Caco-2 (cell line): ENCODE results near the gene FGFRL1. TPM values are rescaled to one million over a fixed set of nuclear protein-coding genes. Genes with fewer than 3 reads are reported as not detected.

ENCODE experiments used
- BruUV-seq: library from RNA; stranded (reverse); fragments of 400-500 nt; replicated peaks from 2 replicates; lab custom pipeline; 2021; lab: Mats Ljungman, UMichigan
- CTCF ChIA-PET: fragments of 300-600 bp; sonication (Branson Sonifier 250); formaldehyde crosslinking; loops from one replicate; lab custom pipeline; 2022; ENCODE audit warnings: antibody characterized with exemption; lab: Charles Lee
- POLR2A ChIA-PET: fragments of 300-600 bp; sonication (Branson Sonifier 250); formaldehyde crosslinking; loops from one replicate; lab custom pipeline; 2022; ENCODE audit warnings: antibody characterized with exemption; lab: Charles Lee
- DNase-seq, 2 experiments: peaks; one replicate each; pipeline versions ENCODE4 v3.0.0 to v3.0.0-alpha.2; 2020 to 2022
- H3K27me3 ChIP-seq: replicated peaks from 2 replicates; pipeline ENCODE4 v1.6.0; 2011; ENCODE audit warnings: low read length; ENCODE audit not compliant: control insufficient read depth, insufficient read depth
- H3K36me3 ChIP-seq: 2 replicates; pipeline ENCODE4 v1.5.1; 2011; ENCODE audit warnings: low read length; ENCODE audit not compliant: control insufficient read depth, insufficient read depth
- H3K4me1 ChIP-seq: fragments of 250-450 bp; sonication (Bioruptor Pico); 2 replicates; pipeline ENCODE4 v1.5.1; 2020; ENCODE audit warnings: mild to moderate bottlenecking
- H3K4me3 ChIP-seq: 2 replicates; pipeline ENCODE4 v1.5.1; 2011; ENCODE audit warnings: low read depth, mild to moderate bottlenecking, control low read depth, low read length
- H3K9me3 ChIP-seq: fragments of 250-450 bp; sonication (Bioruptor Pico); 2 replicates; pipeline ENCODE4 v1.5.1; 2020; ENCODE audit warnings: mild to moderate bottlenecking, moderate library complexity
- H3K27ac Mint-ChIP-seq: one replicate; pipeline ENCODE4 v1.8.0; 2022; ENCODE audit warnings: mixed read lengths; ENCODE audit not compliant: unreplicated experiment
- H3K27me3 Mint-ChIP-seq: one replicate; pipeline ENCODE4 v1.8.0; 2022; ENCODE audit warnings: mixed read lengths; ENCODE audit not compliant: insufficient read depth, unreplicated experiment
- H3K36me3 Mint-ChIP-seq: one replicate; pipeline ENCODE4 v1.8.0; 2022; ENCODE audit warnings: mild to moderate bottlenecking, mixed read lengths; ENCODE audit not compliant: insufficient read depth, unreplicated experiment
- H3K4me1 Mint-ChIP-seq: one replicate; pipeline ENCODE4 v1.8.0; 2022; ENCODE audit warnings: low read depth, mixed read lengths; ENCODE audit not compliant: unreplicated experiment
- H3K4me3 Mint-ChIP-seq: one replicate; pipeline ENCODE4 v1.8.0; 2022; ENCODE audit warnings: mild to moderate bottlenecking, moderate library complexity, mixed read lengths; ENCODE audit not compliant: unreplicated experiment
- H3K9me3 Mint-ChIP-seq: one replicate; pipeline ENCODE4 v1.8.0; 2022; ENCODE audit warnings: mixed read lengths; ENCODE audit not compliant: unreplicated experiment
- CTCF ChIP-seq, 2 experiments: fragments of 200-600 bp in 1 of 2; IDR thresholded peaks; 1 replicate in 1 of 2; 2 replicates in 1 of 2; pipeline versions ENCODE4 v1.5.1 to v1.8.0; 2011 to 2022; ENCODE audit warnings: antibody characterized with exemption in 1 of 2, control low read depth in 1 of 2, inconsistent platforms in 1 of 2, low read depth in 1 of 2, low read length in 1 of 2, mild to moderate bottlenecking in 1 of 2, moderate library complexity in 1 of 2; ENCODE audit not compliant: insufficient read depth in 1 of 2, severe bottlenecking in 1 of 2, unreplicated experiment in 1 of 2
- intact Hi-C: fragments of 100-400 bp; cut with micrococcal nuclease; formaldehyde crosslinking; loops from one replicate; pipeline ENCODE4 v1.10.0; 2022; ENCODE audit not compliant: unreplicated experiment
- total RNA-seq: library from RNA; stranded (reverse); gene quantifications from 2 replicates; pipeline ENCODE4 v1.2.3, GENCODE V29; 2022

Gene FGFRL1
- total RNA-seq, 1 experiment from 2014 or later = 26.0 TPM

- Mint-ChIP-seq H3K27me3 (no peaks in the 10 kb centered on the region), H3K9me3 (no peaks in the 10 kb centered on the region), H3K4me3 (no peak overlapping the region), H3K36me3 (no peaks in the 10 kb centered on the region), H3K27ac (no peak overlapping the region), H3K4me1 (peaks cover 6% of the 10 kb centered on the region)
- no peaks in the 10 kb centered on the region for H3K27me3 ChIP-seq
- H3K4me3 ChIP-seq = no peak overlapping the region
- TF ChIP-seq CTCF (IDR thresholded peaks at IDR 0.05; ENCODE audit: insufficient read depth in 1 of 2, low read depth in 1 of 2, low read length in 1 of 2, severe bottlenecking in 1 of 2, unreplicated experiment in 1 of 2) = no peak
- H3K36me3 ChIP-seq = no peaks in the 10 kb centered on the region
- CTCF ChIA-PET = no interaction called here
- no TSS peak for BruUV-seq
- intact Hi-C loops = no loop called here
- peaks cover 28% of the 10 kb centered on the region for H3K4me1 ChIP-seq
- DNase-seq = no peak
- POLR2A ChIA-PET = no interaction called here
- no peaks in the 10 kb centered on the region for H3K9me3 ChIP-seq
These were observed 29.1 kb downstream of the FGFRL1 start for GRCh38 chr4:1040344-1041146.

DNA sequence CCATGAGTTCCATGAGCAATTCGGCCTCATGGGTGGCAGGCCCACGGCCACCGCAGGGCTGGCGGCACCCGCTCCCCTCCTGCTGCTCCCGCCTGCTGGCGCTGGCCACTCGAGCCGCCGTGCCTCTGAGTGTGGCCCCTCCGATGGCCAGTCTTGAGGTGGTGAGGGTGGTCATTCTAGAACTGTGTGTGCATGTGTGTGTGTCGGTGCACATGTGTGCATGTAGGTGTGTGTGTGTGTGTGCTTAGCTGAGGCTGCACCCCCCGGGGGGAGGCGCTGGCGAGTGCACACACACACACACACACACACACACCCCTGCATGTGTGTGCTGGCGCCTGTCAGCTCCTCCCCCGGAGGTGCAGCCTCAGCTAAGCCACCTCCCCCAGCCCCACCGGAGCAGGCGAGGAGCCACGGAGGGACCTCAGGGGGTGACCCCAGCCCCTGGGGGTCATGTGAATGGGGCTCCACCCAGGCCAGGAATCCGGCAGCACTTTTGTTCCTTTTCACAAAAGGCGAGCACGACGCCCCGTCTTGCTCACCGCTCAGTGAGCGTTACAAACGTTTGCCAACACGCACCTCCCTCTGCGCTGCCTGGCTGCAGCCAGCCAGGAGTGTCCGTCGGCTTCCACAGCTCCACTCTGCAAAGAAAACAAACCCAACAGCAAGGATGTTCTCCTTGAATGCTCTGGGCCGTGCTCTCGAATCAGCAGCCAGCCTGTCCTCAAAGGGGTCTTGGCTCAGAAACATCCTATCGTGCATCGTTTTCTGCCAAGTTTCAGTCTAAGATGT lies 29.9 kb downstream of the FGFRL1 start:
- peaks cover 29% of the 10 kb centered on the region for H3K4me1 ChIP-seq
- H3K27me3 Mint-ChIP-seq = no peaks in the 10 kb centered on the region
- no peaks in the 10 kb centered on the region for H3K27me3 ChIP-seq
- CTCF ChIA-PET = no interaction called here
- H3K9me3 ChIP-seq = no peaks in the 10 kb centered on the region
- H3K9me3 Mint-ChIP-seq = no peaks in the 10 kb centered on the region
- TF ChIP-seq CTCF (IDR thresholded peaks at IDR 0.05; ENCODE audit: insufficient read depth in 1 of 2, low read depth in 1 of 2, low read length in 1 of 2, severe bottlenecking in 1 of 2, unreplicated experiment in 1 of 2) = no peak
- BruUV-seq = no TSS peak
- DNase-seq = no peak
- H3K27ac Mint-ChIP-seq = no peak overlapping the region
- H3K36me3 ChIP-seq = no peaks in the 10 kb centered on the region
- no peak overlapping the region for H3K4me3 Mint-ChIP-seq
- intact Hi-C loops = no loop called here
- POLR2A ChIA-PET = no interaction called here
- no peak overlapping the region for H3K4me3 ChIP-seq
- peaks cover 6% of the 10 kb centered on the region for H3K4me1 Mint-ChIP-seq
- H3K36me3 Mint-ChIP-seq = no peaks in the 10 kb centered on the region

DNA sequence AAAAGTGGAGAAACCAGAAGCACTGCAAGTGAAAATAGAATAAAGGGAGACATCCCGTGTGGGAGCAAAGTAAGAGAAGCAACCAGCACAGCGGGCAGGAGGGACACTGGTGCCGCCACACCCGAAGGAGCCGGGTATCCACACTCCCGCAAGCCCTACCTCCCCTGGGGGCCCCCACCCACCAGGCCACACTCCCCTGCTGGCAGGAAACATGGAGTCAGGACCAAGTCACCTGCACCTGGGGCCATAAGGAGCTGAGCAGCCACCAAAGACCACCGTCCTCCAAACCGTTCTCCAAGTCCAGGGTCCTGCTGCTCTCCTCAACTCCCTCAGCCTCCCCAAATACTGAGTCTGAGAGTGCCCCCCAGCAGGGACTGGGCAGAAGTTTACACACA lies 30.5 kb downstream of the FGFRL1 start:
- Mint-ChIP-seq H3K9me3 (no peaks in the 10 kb centered on the region), H3K27ac (no peak overlapping the region), H3K4me3 (no peak overlapping the region), H3K4me1 (peaks cover 6% of the 10 kb centered on the region), H3K36me3 (no peaks in the 10 kb centered on the region), H3K27me3 (no peaks in the 10 kb centered on the region)
- Histone ChIP-seq H3K9me3 (no peaks in the 10 kb centered on the region), H3K4me1 (peaks cover 31% of the 10 kb centered on the region), H3K4me3 (no peak overlapping the region), H3K36me3 (no peaks in the 10 kb centered on the region), H3K27me3 (no peaks in the 10 kb centered on the region)
- CTCF ChIA-PET = no interaction called here
- TF ChIP-seq CTCF (IDR thresholded peaks at IDR 0.05; ENCODE audit: insufficient read depth in 1 of 2, low read depth in 1 of 2, low read length in 1 of 2, severe bottlenecking in 1 of 2, unreplicated experiment in 1 of 2) = no peak
- no peak for DNase-seq
- intact Hi-C loops = no loop called here
- BruUV-seq = no TSS peak
- POLR2A ChIA-PET = no interaction called here
